Measurements from ENCODE around the gene TMEM208. TPM values are rescaled to one million over a fixed set of nuclear protein-coding genes. Genes with fewer than 3 reads are reported as not detected.

Gene TMEM208
- total and polyA plus RNA-seq, 4 donors: 22.1 to 196 (median 93.8) TPM

GRCh38 chr16:67246081-67246755 is 19.3 kb downstream of the TMEM208 start:
- Histone ChIP-seq H3K36me3 (ENCODE audit: control insufficient read depth in 4 of 4, insufficient read depth in 4 of 4, low read length in 4 of 4) (peaks cover 0 to 25% (median 5%) of the 10 kb centered on the region in 4 donors), H3K27ac (ENCODE audit: low read depth in 1 of 2, low read length in 1 of 2) (peak overlapping the region; percentile 96 to 98), H3K27me3 (ENCODE audit: control insufficient read depth in 3 of 3, insufficient read depth in 3 of 3, low read length in 2 of 3) (no peaks in the 10 kb centered on the region), H3K4me3 (peak overlapping the region; percentile 90), H3K9me3 (ENCODE audit: control insufficient read depth in 4 of 4, insufficient read depth in 3 of 4, low read length in 3 of 4) (no peaks in the 10 kb centered on the region), H3K4me1 (ENCODE audit: control insufficient read depth in 5 of 5, insufficient read depth in 5 of 5, low read length in 5 of 5) (peaks cover 10 to 73% (median 40%) of the 10 kb centered on the region in 5 donors), H3K9ac (ENCODE audit: insufficient read depth in 1 of 2, low read length in 2 of 2) (peak overlapping the region; percentile 50 to 75)
- peak; percentile 2 for TF ChIP-seq CTCF (IDR thresholded peaks at IDR 0.05; ENCODE audit: control extremely low read depth, extremely low read depth)
- 1 to 3% methylated on average over 43 to 48 of the region's 48 CpGs for WGBS, 2 donors
- peak; percentile 95 to 96 (median 95) for DNase-seq
- ATAC-seq (ENCODE audit: insufficient read depth, low FRiP score): peak; percentile 28

DNA sequence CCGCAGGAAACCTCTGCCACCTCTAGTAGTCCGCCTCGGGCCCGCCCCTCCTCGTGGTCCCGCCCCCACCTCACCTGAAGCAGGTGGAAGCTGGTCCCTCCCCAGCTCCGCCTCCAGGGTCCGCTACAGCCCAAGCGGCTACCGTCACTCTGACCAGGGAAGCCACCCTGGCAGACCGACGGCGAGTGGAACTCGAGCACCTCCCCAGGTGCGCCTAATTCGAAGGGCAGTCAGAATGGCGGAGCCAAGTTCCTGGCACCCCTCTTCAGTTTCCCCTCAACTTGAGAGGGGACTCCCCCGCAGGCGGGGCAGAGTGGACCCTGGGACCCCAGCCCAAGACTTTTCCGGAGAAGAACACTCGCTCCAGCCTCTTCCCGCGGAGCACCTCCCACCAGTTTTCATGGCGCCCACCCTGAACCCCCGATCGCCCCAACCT is 19.8 kb downstream of the TMEM208 start:
- no peaks in the 10 kb centered on the region for H3K27me3 ChIP-seq (ENCODE audit: control insufficient read depth in 3 of 3, insufficient read depth in 3 of 3, low read length in 2 of 3)
- H3K9ac ChIP-seq (ENCODE audit: insufficient read depth in 1 of 2, low read length in 2 of 2): peak overlapping the region; percentile 50 to 75
- no peaks in the 10 kb centered on the region for H3K9me3 ChIP-seq (ENCODE audit: control insufficient read depth in 4 of 4, insufficient read depth in 3 of 4, low read length in 3 of 4)
- H3K4me1 ChIP-seq (ENCODE audit: control insufficient read depth in 5 of 5, insufficient read depth in 5 of 5, low read length in 5 of 5): peaks cover 10 to 67% (median 35%) of the 10 kb centered on the region in 5 donors
- DNase-seq: peak; percentile 56 to 72 (median 66)
- H3K27ac ChIP-seq (ENCODE audit: low read depth in 1 of 2, low read length in 1 of 2): peak overlapping the region; percentile 96 to 98
- peak overlapping the region; percentile 90 for H3K4me3 ChIP-seq
- peak; percentile 43 for ATAC-seq (ENCODE audit: insufficient read depth, low FRiP score)
- no peak for TF ChIP-seq CTCF (IDR thresholded peaks at IDR 0.05; ENCODE audit: control extremely low read depth, extremely low read depth)
- 0% methylated on average over 25 to 26 of the region's 26 CpGs for WGBS, 2 donors
- H3K36me3 ChIP-seq (ENCODE audit: control insufficient read depth in 4 of 4, insufficient read depth in 4 of 4, low read length in 4 of 4): peaks cover 0 to 21% (median 2%) of the 10 kb centered on the region in 4 donors

- peaks cover 10 to 61% (median 29%) of the 10 kb centered on the region in 5 donors for H3K4me1 ChIP-seq (ENCODE audit: control insufficient read depth in 5 of 5, insufficient read depth in 5 of 5, low read length in 5 of 5)
- WGBS, 2 donors: 0% methylated on average over 60 of the region's 60 CpGs
- peak; percentile 80 for ATAC-seq (ENCODE audit: insufficient read depth, low FRiP score)
- no peaks in the 10 kb centered on the region for H3K9me3 ChIP-seq (ENCODE audit: control insufficient read depth in 4 of 4, insufficient read depth in 3 of 4, low read length in 3 of 4)
- H3K27me3 ChIP-seq (ENCODE audit: control insufficient read depth in 3 of 3, insufficient read depth in 3 of 3, low read length in 2 of 3): no peaks in the 10 kb centered on the region
- peak within 1 kb of the TSS; percentile 96 to 98 for H3K27ac ChIP-seq (ENCODE audit: low read depth in 1 of 2, low read length in 1 of 2)
- H3K4me3 ChIP-seq: peak within 1 kb of the TSS; percentile 90
- peak; percentile 97 to 98 (median 98) for DNase-seq
- H3K9ac ChIP-seq (ENCODE audit: insufficient read depth in 1 of 2, low read length in 2 of 2): peak within 1 kb of the TSS; percentile 50 to 75
- no peak for TF ChIP-seq CTCF (IDR thresholded peaks at IDR 0.05; ENCODE audit: control extremely low read depth, extremely low read depth)
- H3K36me3 ChIP-seq (ENCODE audit: control insufficient read depth in 4 of 4, insufficient read depth in 4 of 4, low read length in 4 of 4): peaks cover 0 to 16% (median 2%) of the 10 kb centered on the region in 4 donors
Observed at GRCh38 chr16:67247192-67248072, 20.5 kb downstream of the TMEM208 start, which contains the start of gene FHOD1. FHOD1 (minus strand) TSS chr16:67247481; CDS start chr16:67247410, 71 bp downstream.

Data from lung (tissue), 12 donors.